Activated CD4-positive, alpha-beta T cell treated with anti-CD3 and anti-CD28 coated beads, Interleukin-2, Interleukin-4, amounts not matched to agents 100 ng/mL and 50 ng/mL, durations not matched to agents 16 hours and 8 hours (primary cell): ENCODE results near the gene CRYL1.

Experiments
- DNase-seq: peaks from one replicate; pipeline ENCODE4 v3.0.0-alpha.2; 2020; ENCODE audit warnings: low spot score

Gene CRYL1

GRCh38 chr13:20422362-20422761, 103.3 kb downstream of the CRYL1 start:
- DNase-seq: no peak

GRCh38 chr13:20420938-20421337, 104.7 kb downstream of the CRYL1 start:
- no peak for DNase-seq

GRCh38 chr13:20418953-20419352, 106.7 kb downstream of the CRYL1 start:
- no peak for DNase-seq

GRCh38 chr13:20416223-20416745, 109.4 kb downstream of the CRYL1 start:
- no peak for DNase-seq

- DNase-seq: no peak
These were observed 110.0 kb downstream of the CRYL1 start for GRCh38 chr13:20415694-20416107.

GRCh38 chr13:20415306-20415679, 110.4 kb downstream of the CRYL1 start:
- no peak for DNase-seq

- no peak for DNase-seq
These were observed 110.9 kb downstream of the CRYL1 start for GRCh38 chr13:20414546-20415305.

- peak; percentile 34 for DNase-seq
These were observed 112.8 kb downstream of the CRYL1 start for GRCh38 chr13:20412691-20413355.

GRCh38 chr13:20411638-20412342, 113.9 kb downstream of the CRYL1 start:
- peak; percentile 65 for DNase-seq

- no peak for DNase-seq
These were observed 114.9 kb downstream of the CRYL1 start for GRCh38 chr13:20410726-20411125.

GRCh38 chr13:20408181-20408580, 117.5 kb downstream of the CRYL1 start:
- no peak for DNase-seq

GRCh38 chr13:20407759-20408158, 117.9 kb downstream of the CRYL1 start:
- DNase-seq: no peak

GRCh38 chr13:20405691-20406090, 120.0 kb downstream of the CRYL1 start:
- DNase-seq: no peak

GRCh38 chr13:20404488-20405222, 121.0 kb downstream of the CRYL1 start:
- no peak for DNase-seq

GRCh38 chr13:20403826-20404225, 121.8 kb downstream of the CRYL1 start:
- DNase-seq: no peak

- DNase-seq: no peak
These were observed 122.8 kb downstream of the CRYL1 start for GRCh38 chr13:20402881-20403280.

- peak; percentile 16 for DNase-seq
These were observed 123.5 kb downstream of the CRYL1 start for GRCh38 chr13:20401931-20402856.

GRCh38 chr13:20401531-20401930, 124.1 kb downstream of the CRYL1 start:
- DNase-seq: no peak

- DNase-seq: no peak
These were observed 124.9 kb downstream of the CRYL1 start for GRCh38 chr13:20400774-20401173.

- DNase-seq: no peak
These were observed 125.7 kb downstream of the CRYL1 start for GRCh38 chr13:20399961-20400360.

GRCh38 chr13:20399515-20399914, 126.1 kb downstream of the CRYL1 start:
- no peak for DNase-seq
